ENCODE results near the gene ZNF296.

Gene ZNF296

DNA sequence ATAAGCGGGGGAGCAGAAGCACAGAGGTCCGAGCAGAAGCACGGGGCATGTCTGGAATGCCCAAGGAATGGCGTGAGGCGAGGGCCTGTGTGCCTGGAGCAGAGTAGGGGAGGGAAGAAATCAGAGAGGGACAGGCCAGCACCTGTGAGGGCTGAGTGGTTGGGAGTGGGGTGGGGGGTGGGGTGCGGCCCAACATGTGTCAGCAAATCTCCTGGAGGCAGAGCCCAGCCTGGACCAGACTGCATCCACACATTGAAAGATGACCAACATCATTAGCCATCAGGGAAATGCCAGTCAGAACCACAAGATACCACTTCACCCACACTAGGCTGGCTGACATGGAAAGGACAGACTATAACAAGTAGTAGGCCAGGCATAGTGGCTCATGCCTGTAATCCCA lies 26.2 kb downstream of the ZNF296 start:
- Histone ChIP-seq H3K27ac (ENCODE audit: low read depth, low read length) (no peak overlapping the region), H3K36me3 (ENCODE audit: control insufficient read depth, insufficient read depth, low read length) (peaks cover 42% of the 10 kb centered on the region), H3K4me3 (ENCODE audit: low read depth, low read length) (no peak overlapping the region), H3K27me3 (ENCODE audit: control insufficient read depth, insufficient read depth, low read length) (no peaks in the 10 kb centered on the region), H3K4me1 (ENCODE audit: control insufficient read depth, insufficient read depth, low read length) (no peaks in the 10 kb centered on the region), H3K9me3 (ENCODE audit: control insufficient read depth, insufficient read depth, low read length) (no peaks in the 10 kb centered on the region), H3K9ac (ENCODE audit: low read depth, low read length) (no peak overlapping the region)

DNA sequence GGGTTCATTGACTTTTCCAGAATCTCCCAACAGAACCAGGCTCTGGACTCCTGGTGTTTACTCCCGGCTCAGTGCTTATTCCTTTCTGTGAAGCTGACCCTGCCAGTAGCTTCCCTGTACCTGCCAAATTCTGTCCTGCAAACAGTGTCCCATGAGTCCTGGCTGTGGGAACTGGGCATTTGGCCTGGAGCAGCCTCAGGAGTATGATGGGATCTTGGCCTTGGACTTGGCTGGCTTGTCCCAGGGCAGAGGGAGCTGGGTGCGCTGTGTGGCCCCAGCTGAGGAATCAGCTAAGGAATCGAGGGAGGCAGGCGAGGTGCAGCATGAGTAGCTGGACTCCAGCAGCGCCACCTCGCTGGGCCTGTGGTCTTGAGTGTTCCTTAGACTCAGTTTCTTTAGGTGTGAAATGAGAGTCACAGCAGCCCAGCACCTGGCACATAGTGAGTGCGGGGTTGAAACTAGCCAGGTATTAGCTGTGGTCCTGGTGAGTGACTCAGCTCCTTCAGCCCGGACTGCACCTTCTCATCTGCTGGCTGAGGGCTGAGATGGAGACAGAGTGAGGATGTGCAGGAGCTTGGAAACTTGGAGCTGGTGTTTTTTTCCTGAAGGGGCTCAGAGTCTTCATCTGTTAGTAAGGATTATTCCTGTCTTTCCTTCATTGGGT lies 27.1 kb downstream of the ZNF296 start:
- H3K36me3 ChIP-seq (ENCODE audit: control insufficient read depth, insufficient read depth, low read length), result peaks cover 43% of the 10 kb centered on the region

DNA sequence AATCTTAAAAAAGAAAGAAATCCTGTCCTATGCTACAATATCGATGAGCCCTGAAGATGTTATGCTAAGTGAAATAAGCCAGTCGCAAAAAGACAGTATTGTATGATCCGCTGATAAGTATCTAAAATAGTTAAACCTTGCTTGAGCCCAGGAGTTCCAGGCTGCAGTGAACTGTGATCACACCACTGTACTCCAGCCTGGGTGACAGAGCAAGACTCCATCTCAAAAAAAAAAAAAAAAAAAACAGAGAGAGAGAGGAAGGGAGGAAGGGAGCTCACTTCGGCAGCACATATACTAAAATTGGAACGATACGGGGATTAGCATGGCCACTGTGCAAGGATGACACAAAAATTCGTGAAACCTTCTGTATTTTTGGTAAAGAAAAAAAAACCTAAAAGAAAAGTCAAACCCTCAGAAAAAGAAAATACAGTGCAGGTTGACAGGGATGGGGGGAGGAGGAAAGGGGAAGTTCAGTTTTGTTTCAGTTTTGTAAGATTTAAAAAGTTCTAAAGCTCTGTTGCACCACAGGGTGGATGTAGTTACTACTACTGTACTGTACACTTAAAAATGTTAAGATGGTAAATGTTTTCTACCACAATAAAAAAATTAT lies 29.0 kb downstream of the ZNF296 start:
- Histone ChIP-seq H3K9me3 (ENCODE audit: control insufficient read depth, insufficient read depth, low read length) (no peaks in the 10 kb centered on the region), H3K27me3 (ENCODE audit: control insufficient read depth, insufficient read depth, low read length) (no peaks in the 10 kb centered on the region), H3K27ac (ENCODE audit: low read depth, low read length) (no peak overlapping the region), H3K4me3 (ENCODE audit: low read depth, low read length) (no peak overlapping the region), H3K36me3 (ENCODE audit: control insufficient read depth, insufficient read depth, low read length) (peaks cover 43% of the 10 kb centered on the region), H3K4me1 (ENCODE audit: control insufficient read depth, insufficient read depth, low read length) (no peaks in the 10 kb centered on the region), H3K9ac (ENCODE audit: low read depth, low read length) (no peak overlapping the region)

More for the DNA sequence above, 27.1 kb downstream of the ZNF296 start:
- Histone ChIP-seq H3K9me3 (ENCODE audit: control insufficient read depth, insufficient read depth, low read length) (no peaks in the 10 kb centered on the region), H3K27ac (ENCODE audit: low read depth, low read length) (no peak overlapping the region), H3K4me1 (ENCODE audit: control insufficient read depth, insufficient read depth, low read length) (no peaks in the 10 kb centered on the region), H3K27me3 (ENCODE audit: control insufficient read depth, insufficient read depth, low read length) (no peaks in the 10 kb centered on the region), H3K9ac (ENCODE audit: low read depth, low read length) (no peak overlapping the region; the same call in 1 of the 2 replicates), H3K4me3 (ENCODE audit: low read depth, low read length) (no peak overlapping the region)

DNA sequence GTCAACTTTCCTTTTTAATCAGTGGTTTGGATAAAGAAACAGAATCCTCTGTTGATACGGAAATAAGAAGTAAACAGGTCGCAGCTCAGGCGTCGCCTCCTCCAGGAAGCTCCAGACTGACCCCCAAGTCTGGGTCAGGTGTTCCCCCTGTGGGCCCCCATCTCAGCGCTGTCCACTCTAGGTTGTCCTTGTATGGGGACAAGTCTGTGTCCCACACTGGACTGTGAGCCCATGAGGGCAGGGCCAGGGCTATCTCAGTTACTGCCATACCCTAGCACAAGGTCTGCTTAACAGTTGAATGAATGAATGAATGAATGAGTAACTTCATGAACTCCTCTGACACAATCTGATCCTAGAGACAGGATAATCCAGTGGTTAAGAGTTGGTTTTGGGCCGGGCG lies 29.9 kb downstream of the ZNF296 start:
- Histone ChIP-seq H3K36me3 (ENCODE audit: control insufficient read depth, insufficient read depth, low read length) (peaks cover 46% of the 10 kb centered on the region), H3K4me1 (ENCODE audit: control insufficient read depth, insufficient read depth, low read length) (no peaks in the 10 kb centered on the region), H3K9me3 (ENCODE audit: control insufficient read depth, insufficient read depth, low read length) (no peaks in the 10 kb centered on the region), H3K4me3 (ENCODE audit: low read depth, low read length) (no peak overlapping the region), H3K27me3 (ENCODE audit: control insufficient read depth, insufficient read depth, low read length) (no peaks in the 10 kb centered on the region), H3K27ac (ENCODE audit: low read depth, low read length) (no peak overlapping the region), H3K9ac (ENCODE audit: low read depth, low read length) (no peak overlapping the region)

DNA sequence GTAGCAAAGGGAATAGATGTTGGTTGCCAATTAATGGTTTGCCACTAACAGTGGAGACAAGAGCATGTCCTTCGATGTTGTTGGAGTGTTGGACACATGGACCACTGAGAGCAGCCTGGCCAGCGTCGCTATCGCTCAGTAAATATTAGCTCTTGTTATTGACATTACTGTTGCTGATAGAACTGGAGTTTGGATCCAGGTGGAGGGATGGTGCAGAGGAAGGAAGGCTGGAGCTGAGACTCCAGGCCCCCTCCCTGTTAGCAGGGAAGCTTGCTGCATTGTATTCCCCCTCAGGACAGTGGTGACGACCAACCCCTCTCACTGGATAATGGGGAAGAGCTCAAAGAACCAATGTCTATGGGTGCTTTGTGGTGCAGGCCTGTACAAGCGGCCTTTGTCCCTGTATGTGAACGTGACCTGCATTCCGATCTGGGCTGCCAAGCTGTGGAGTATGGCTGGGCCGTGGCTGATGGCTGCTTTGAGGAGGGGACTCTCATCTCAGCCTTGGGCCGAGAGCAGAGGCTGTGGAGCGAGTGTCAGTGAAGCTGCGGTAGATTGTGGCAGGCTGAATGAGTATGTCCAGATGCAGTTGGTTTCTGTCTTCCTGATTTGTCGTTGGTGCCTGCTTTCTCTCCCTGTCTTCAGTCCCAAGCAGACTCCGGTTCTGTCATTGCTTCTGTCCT lies 30.5 kb downstream of the ZNF296 start:
- no peaks in the 10 kb centered on the region for H3K9me3 ChIP-seq (ENCODE audit: control insufficient read depth, insufficient read depth, low read length)
- H3K4me3 ChIP-seq (ENCODE audit: low read depth, low read length), result no peak overlapping the region
- no peaks in the 10 kb centered on the region for H3K4me1 ChIP-seq (ENCODE audit: control insufficient read depth, insufficient read depth, low read length)
- H3K27ac ChIP-seq (ENCODE audit: low read depth, low read length), result no peak overlapping the region
- H3K27me3 ChIP-seq (ENCODE audit: control insufficient read depth, insufficient read depth, low read length), result no peaks in the 10 kb centered on the region
- H3K9ac ChIP-seq (ENCODE audit: low read depth, low read length), result no peak overlapping the region
- H3K36me3 ChIP-seq (ENCODE audit: control insufficient read depth, insufficient read depth, low read length), result peaks cover 50% of the 10 kb centered on the region

DNA sequence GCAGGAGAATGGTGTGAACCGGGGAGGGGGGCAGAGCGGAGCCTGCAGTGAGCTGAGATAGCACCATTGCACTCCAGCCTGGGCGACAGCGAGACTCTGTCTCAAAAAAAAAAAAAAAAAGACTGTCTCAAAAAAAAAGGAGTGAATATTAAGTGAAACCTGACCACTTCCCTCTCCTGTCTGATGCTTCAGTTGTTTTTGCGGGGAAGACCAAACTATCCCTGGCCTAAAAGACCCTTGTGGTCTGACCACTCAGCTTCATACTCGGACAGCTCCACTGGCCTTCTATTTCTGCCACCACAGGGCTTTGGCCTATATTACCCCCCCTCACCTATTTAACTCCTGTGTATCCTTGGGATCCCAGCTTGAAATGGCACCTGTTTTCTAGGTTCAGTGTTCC lies 35.2 kb downstream of the ZNF296 start:
- Histone ChIP-seq H3K4me3 (ENCODE audit: low read depth, low read length) (no peak overlapping the region), H3K9me3 (ENCODE audit: control insufficient read depth, insufficient read depth, low read length) (no peaks in the 10 kb centered on the region), H3K27me3 (ENCODE audit: control insufficient read depth, insufficient read depth, low read length) (no peaks in the 10 kb centered on the region), H3K27ac (ENCODE audit: low read depth, low read length) (no peak overlapping the region), H3K9ac (ENCODE audit: low read depth, low read length) (no peak overlapping the region), H3K36me3 (ENCODE audit: control insufficient read depth, insufficient read depth, low read length) (peaks cover 58% of the 10 kb centered on the region), H3K4me1 (ENCODE audit: control insufficient read depth, insufficient read depth, low read length) (peaks cover 6% of the 10 kb centered on the region)

DNA sequence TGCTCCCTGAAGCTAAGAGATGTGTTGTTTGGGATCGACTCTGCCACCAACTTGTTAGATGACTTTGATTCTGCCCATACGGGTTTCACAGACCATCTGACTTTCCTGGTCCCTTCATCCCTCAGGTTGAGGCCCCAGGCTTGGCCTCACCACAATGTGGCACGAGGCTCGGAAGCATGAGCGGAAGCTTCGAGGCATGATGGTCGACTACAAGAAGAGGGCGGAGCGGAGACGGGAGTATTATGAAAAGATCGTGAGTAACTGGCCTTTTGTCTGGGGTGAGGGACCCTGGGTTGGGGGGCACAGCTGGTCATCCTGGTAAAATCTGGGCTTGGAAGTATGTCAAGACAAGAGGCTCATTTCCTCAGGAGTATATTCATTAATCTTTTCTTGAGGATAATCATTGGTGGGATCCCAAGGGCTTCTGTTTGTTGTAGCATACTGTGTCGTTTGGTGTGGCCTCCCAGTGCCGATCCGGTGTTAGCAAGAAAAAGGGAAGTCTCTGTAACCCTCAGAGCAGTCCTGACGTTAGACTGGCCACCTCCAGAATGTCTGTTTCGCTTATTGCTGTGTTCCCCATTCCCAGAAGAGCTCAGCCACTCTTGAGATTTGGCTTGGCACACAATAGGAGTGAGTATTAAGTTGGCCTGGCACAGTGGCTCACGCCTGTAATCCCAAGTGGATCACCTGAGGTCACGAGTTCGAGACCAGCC lies 36.1 kb downstream of the ZNF296 start:
- Histone ChIP-seq H3K36me3 (ENCODE audit: control insufficient read depth, insufficient read depth, low read length) (peaks cover 53% of the 10 kb centered on the region), H3K9ac (ENCODE audit: low read depth, low read length) (no peak overlapping the region), H3K4me1 (ENCODE audit: control insufficient read depth, insufficient read depth, low read length) (peaks cover 6% of the 10 kb centered on the region), H3K9me3 (ENCODE audit: control insufficient read depth, insufficient read depth, low read length) (no peaks in the 10 kb centered on the region), H3K27me3 (ENCODE audit: control insufficient read depth, insufficient read depth, low read length) (no peaks in the 10 kb centered on the region), H3K27ac (ENCODE audit: low read depth, low read length) (no peak overlapping the region), H3K4me3 (ENCODE audit: low read depth, low read length) (peak overlapping the region; percentile 96)

DNA sequence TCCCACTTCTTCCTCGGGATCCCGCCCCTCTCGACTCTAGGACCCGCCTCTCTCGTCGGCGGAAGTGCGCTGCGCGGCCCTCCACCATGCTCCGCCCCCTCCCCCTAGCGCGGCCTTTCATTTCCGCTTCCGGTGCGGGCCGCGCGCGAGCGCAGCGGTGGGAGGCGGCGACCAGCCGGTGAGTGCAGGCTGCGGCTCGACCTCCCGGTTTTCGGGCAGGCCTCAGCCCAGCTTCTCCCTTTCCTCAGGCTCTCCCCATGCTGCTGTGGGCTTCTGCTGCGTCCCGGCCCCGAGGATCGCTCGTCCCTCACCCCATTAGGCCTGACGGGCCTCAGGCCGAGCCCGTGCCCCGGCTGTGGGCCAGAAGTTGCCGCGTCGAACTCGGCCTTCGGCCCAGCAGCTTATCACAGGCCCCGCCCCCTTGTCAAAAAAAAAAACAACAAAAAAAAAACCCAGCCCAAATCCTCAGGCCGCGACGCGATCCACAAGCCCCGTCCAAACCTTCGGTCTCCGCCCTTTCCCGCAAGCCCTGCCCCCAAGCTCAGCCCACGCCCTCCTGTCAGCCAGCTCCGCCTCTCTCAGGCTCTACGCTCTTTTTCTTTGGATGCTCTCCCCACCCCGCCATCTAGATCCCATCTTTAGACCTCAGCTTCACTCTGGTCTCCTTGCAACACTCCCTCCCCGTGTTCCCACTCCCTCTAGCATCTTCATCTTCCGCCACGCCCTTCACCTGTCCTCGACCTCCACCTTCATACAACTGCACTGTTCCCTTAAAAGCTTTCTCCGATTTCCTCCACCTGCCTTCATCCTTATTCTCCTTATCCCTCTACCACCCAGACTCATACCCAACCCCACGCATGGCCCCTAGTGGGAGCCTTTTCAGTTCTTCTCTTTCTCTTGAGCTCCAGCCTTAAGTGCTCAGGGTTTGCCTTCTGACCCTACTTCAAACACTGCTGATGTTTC lies 37.1 kb downstream of the ZNF296 start, which contains the start of gene CLASRP:
CLASRP (plus strand) TSS at position 115 of the 963 bp plus-strand sequence. CDS start 1,168 bp downstream, outside the sequence.
- peaks cover 6% of the 10 kb centered on the region for H3K4me1 ChIP-seq (ENCODE audit: control insufficient read depth, insufficient read depth, low read length)
- peak within 1 kb of the TSS; percentile 96 for H3K4me3 ChIP-seq (ENCODE audit: low read depth, low read length)
- H3K9me3 ChIP-seq (ENCODE audit: control insufficient read depth, insufficient read depth, low read length), result no peaks in the 10 kb centered on the region
- H3K27ac ChIP-seq (ENCODE audit: low read depth, low read length), result peak within 1 kb of the TSS; percentile 95
- peaks cover 43% of the 10 kb centered on the region for H3K36me3 ChIP-seq (ENCODE audit: control insufficient read depth, insufficient read depth, low read length)
- peak within 1 kb of the TSS; percentile 78 for H3K9ac ChIP-seq (ENCODE audit: low read depth, low read length)
- H3K27me3 ChIP-seq (ENCODE audit: control insufficient read depth, insufficient read depth, low read length), result no peaks in the 10 kb centered on the region

DNA sequence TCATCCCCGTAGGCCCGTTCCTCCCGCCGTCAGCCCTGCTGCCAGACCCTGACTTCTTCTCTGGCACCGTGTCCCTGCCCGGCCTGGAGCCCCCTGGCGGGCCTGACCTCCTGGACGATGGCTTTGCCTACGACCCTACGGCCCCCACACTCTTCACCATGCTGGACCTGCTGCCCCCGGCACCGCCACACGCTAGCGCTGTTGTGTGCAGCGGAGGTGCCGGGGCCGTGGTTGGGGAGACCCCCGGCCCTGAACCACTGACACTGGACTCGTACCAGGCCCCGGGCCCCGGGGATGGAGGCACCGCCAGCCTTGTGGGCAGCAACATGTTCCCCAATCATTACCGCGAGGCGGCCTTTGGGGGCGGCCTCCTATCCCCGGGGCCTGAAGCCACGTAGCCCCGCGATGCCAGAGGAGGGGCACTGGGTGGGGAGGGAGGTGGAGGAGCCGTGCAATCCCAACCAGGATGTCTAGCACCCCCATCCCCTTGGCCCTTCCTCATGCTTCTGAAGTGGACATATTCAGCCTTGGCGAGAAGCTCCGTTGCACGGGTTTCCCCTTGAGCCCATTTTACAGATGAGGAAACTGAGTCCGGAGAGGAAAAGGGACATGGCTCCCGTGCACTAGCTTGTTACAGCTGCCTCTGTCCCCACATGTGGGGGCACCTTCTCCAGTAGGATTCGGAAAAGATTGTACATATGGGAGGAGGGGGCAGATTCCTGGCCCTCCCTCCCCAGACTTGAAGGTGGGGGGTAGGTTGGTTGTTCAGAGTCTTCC lies 38.7 kb downstream of the ZNF296 start:
- no peaks in the 10 kb centered on the region for H3K27me3 ChIP-seq (ENCODE audit: control insufficient read depth, insufficient read depth, low read length)
- H3K36me3 ChIP-seq (ENCODE audit: control insufficient read depth, insufficient read depth, low read length), result peaks cover 35% of the 10 kb centered on the region
- H3K4me1 ChIP-seq (ENCODE audit: control insufficient read depth, insufficient read depth, low read length), result peaks cover 6% of the 10 kb centered on the region
- no peaks in the 10 kb centered on the region for H3K9me3 ChIP-seq (ENCODE audit: control insufficient read depth, insufficient read depth, low read length)
- H3K27ac ChIP-seq (ENCODE audit: low read depth, low read length), result no peak overlapping the region
- H3K4me3 ChIP-seq (ENCODE audit: low read depth, low read length), result no peak overlapping the region
- H3K9ac ChIP-seq (ENCODE audit: low read depth, low read length), result no peak overlapping the region
